HUES64 (cell line): ENCODE data around the gene BPIFB1.

ENCODE experiments used
- H3K27ac ChIP-seq: 2 replicates; pipeline ENCODE4 v1.7.0; 2013; ENCODE audit warnings: low read depth, low read length, inconsistent platforms
- H3K27me3 ChIP-seq: 2 replicates; pipeline ENCODE4 v1.6.1; 2013; ENCODE audit warnings: mild to moderate bottlenecking, low read length; ENCODE audit not compliant: insufficient read depth
- H3K36me3 ChIP-seq: 2 replicates; pipeline ENCODE4 v1.6.1; 2013; ENCODE audit warnings: mild to moderate bottlenecking, low read length; ENCODE audit not compliant: insufficient read depth
- H3K4me1 ChIP-seq: 2 replicates; pipeline ENCODE4 v1.6.1; 2013; ENCODE audit warnings: mild to moderate bottlenecking, low read length, moderate library complexity; ENCODE audit not compliant: insufficient read depth
- H3K4me3 ChIP-seq: 2 replicates; pipeline ENCODE4 v1.5.1; 2013; ENCODE audit warnings: mild to moderate bottlenecking, low read length, moderate library complexity
- H3K9ac ChIP-seq: 2 replicates; pipeline ENCODE4 v1.6.1; 2013; ENCODE audit warnings: mild to moderate bottlenecking, low read depth, low read length
- H3K9me3 ChIP-seq: 2 replicates; pipeline ENCODE4 v1.6.1; 2013; ENCODE audit warnings: low read depth, low read length; ENCODE audit not compliant: insufficient read depth
- WGBS: fragments of 150-250, 120-280 bp; methylation state at CpG from one replicate; pipeline ENCODE4 v1.1.7; 2013; ENCODE audit warnings: missing lambda C conversion rate; 5-methylcytosine and 5-hydroxymethylcytosine counted together

BPIFB1 gene

DNA sequence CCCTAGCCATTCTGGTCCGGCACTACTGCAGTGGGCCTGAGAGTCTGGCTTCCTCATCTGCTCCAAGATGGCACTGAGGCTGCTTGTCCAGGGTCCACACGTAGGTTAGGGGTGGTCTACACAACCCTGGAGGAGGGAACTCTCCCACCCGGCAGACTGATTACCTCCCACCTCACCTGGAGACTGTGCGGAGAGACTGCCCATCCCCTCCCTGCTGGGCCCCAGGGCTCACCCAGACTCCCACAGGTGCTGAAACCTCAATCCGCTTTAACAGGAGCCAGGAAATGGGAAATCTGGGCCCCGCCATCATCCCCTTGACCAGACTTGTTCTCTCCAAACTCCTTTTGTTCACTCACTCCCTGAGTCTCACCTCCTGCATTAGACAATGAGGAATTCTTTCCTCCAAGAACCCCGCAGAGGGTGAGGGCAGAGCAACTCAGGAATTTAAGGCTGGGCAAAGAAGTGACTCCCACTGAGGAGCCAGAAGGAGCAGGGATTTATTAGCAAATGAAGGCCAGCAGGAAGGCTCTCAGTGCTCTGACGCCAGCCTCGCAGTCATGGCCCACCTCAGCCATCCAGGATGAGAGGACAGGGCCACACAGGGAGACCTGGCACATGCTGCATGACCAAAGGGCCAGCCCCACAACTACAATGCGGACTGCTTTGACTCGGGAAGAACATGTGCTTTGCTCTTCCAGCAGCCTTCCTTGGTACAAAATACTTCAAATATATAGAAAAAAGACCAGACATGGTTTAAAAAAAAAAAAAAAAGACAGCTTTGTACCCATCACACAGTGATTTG lies 65.3 kb downstream of the BPIFB1 start:
- Histone ChIP-seq H3K27ac (peak overlapping the region; percentile 21; the same call in 1 of the 2 replicates), H3K27me3 (no peaks in the 10 kb centered on the region), H3K9ac (no peak overlapping the region), H3K4me3 (no peak overlapping the region), H3K36me3 (no peaks in the 10 kb centered on the region), H3K4me1 (peaks cover 15% of the 10 kb centered on the region), H3K9me3 (no peaks in the 10 kb centered on the region)
- 78% methylated on average over 11 of the region's 11 CpGs for WGBS

DNA sequence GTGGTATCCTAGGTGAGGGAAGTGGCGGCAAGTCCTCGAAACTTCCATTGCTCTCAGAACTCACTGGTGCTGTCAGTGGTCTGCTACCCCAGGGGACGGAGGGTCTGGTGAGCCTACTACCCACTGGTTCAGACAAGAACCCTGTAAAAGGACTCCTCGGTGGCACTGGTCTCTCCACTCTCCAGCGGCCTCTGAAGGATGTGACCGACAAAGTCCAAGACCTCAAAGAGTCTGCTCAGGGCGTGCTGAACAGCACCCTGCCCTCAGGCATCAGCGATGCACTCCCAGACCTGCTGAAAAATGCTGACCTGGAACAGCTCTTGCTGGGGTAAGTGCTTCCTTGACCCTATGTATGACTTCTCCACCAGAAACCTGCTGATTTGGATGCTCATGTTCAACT lies 66.5 kb downstream of the BPIFB1 start:
- Histone ChIP-seq H3K4me1 (peaks cover 15% of the 10 kb centered on the region), H3K27ac (no peak overlapping the region), H3K36me3 (no peaks in the 10 kb centered on the region), H3K27me3 (no peaks in the 10 kb centered on the region), H3K9me3 (no peaks in the 10 kb centered on the region), H3K9ac (no peak overlapping the region), H3K4me3 (no peak overlapping the region)
- WGBS = 97% methylated on average over 8 of the region's 8 CpGs

DNA sequence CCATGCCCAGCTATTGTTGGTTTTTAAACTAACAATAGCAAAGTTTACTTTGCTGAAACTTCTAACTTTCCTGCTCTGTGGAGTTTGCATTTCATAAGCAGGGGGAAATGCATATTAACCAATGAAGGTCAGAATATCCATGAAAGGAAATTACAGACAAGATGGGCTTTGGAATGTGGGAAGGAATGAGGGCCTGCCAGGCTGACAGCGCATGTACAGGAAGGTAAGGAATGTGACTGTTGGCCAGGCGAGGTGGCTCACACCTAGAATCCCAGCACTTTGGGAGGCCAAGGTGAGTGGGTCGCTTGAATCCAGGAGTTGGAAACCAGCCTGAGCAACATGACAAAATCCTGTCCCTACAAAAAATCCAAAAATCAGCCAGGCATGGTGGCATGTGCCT lies 68.7 kb downstream of the BPIFB1 start:
- H3K4me3 ChIP-seq = no peak overlapping the region
- H3K36me3 ChIP-seq = no peaks in the 10 kb centered on the region
- peaks cover 15% of the 10 kb centered on the region for H3K4me1 ChIP-seq
- no peaks in the 10 kb centered on the region for H3K9me3 ChIP-seq
- 60% methylated on average over 3 of the region's 3 CpGs for WGBS
- no peak overlapping the region for H3K27ac ChIP-seq
- H3K9ac ChIP-seq = no peak overlapping the region
- H3K27me3 ChIP-seq = no peaks in the 10 kb centered on the region

DNA sequence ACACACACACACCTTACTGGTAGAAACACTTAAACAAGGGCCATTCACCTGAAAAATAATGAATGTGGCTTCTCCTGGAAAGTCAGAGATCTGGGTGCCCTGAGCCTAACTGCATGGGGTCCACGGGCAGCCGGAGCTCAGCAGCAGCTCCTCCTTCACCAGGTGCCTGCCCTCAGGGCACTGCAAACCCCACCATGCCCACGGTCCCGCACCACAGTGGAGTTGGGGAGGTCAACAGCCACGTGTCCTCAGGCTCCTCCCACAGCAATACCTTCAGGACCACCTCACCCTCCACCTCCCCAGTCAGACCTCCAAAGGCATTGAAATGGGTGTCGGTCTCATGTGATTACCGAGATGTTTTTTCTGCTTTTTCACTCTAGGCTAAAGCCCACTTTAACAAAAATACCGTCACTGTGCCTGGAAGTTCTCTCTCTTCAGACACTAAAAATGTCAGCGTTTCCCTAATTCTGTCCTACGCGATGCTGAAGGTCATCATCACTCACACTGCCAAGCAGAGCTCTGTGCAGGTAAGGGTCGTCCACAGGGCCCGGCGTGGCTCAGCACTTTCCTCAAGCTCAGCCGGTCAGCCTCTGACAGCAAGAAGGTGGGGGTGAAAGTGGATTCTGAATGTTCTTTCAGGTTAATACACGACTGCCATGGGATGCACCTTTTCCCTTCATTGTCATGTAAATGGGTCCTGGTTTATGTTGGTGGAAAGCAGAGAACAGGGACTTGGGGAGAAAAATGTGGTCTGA lies 69.4 kb downstream of the BPIFB1 start:
- no peak overlapping the region for H3K27ac ChIP-seq
- H3K36me3 ChIP-seq = no peaks in the 10 kb centered on the region
- H3K4me1 ChIP-seq = peaks cover 15% of the 10 kb centered on the region
- 74% methylated on average over 16 of the region's 16 CpGs for WGBS
- no peak overlapping the region for H3K4me3 ChIP-seq
- H3K27me3 ChIP-seq = no peaks in the 10 kb centered on the region
- no peaks in the 10 kb centered on the region for H3K9me3 ChIP-seq
- no peak overlapping the region for H3K9ac ChIP-seq

DNA sequence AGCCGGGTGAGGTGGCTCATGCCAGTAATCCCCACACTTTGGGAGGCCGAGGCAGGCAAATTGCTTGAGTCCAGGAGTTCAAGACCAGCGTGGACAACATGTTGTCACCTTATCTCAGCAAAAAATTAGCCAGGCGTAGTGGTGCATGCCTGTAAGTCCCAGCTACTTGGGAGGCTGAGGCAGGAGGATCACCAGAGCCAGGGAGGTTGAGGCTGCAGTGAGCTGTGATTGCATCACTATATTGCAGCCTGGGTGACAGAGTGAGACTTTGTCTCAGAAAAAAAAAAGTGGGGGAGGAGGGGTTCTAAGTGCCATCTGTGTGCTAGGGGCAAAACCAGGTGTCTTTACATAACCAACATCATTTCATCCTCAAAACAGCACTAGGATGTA lies 70.0 kb downstream of the BPIFB1 start:
- no peak overlapping the region for H3K4me3 ChIP-seq
- WGBS = 85% methylated on average over 4 of the region's 4 CpGs
- no peaks in the 10 kb centered on the region for H3K9me3 ChIP-seq
- H3K27ac ChIP-seq = no peak overlapping the region
- no peaks in the 10 kb centered on the region for H3K27me3 ChIP-seq
- H3K36me3 ChIP-seq = 0 out of 2 replicates have a peak, but pooled peaks cover under 1% of the 10 kb centered on the region
- H3K4me1 ChIP-seq = peaks cover 15% of the 10 kb centered on the region
- H3K9ac ChIP-seq = no peak overlapping the region
